Skeletal muscle cell (primary cell): ENCODE data around the gene LRPAP1.
"Not testable (repeated sequence)": the region's sequence is repeated elsewhere in the genome, so short reads cannot be mapped to it uniquely, and the experiment has no call there.

ENCODE experiments used
- DNase-seq: peaks from one replicate; pipeline ENCODE4 v3.0.0-alpha.2; 2010; ENCODE audit warnings: low read depth
- H3K4me3 ChIP-seq: 2 replicates; pipeline ENCODE4 v1.5.1; 2011; ENCODE audit warnings: low read depth, mild to moderate bottlenecking, control low read depth, low read length, moderate library complexity

Gene LRPAP1

GRCh38 chr4:3538906-3539305, 6.7 kb upstream of the LRPAP1 start:
- DNase-seq, H3K4me3 ChIP-seq: not testable (repeated sequence)

DNA sequence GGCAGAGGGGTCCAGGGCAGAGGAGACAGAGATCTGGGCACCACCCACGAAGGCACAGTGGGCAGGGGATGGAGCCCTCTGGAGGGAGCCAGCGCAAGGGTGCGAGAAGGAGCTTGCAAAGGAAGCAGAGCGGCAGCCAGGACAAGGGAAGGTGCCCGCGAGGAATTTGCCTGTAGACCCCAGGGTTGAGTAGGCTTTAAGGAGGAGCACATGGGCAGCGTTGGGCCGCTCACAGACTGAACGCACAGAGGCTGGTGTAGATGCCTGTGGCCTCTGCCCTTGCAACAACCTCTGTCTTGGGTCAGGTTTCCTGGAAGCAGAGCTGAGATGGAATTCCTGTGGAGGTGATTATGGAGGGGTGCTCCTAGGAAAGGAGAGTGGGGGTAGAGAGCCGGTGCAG, 3.6 kb upstream of the LRPAP1 start:
- H3K4me3 ChIP-seq, DNase-seq: not testable (repeated sequence)

- DNase-seq, result no peak
- H3K4me3 ChIP-seq, result no peak overlapping the region
Observed at GRCh38 chr4:3533423-3533820, 1.2 kb upstream of the LRPAP1 start.

- peak overlapping the region; percentile 85 for H3K4me3 ChIP-seq
- no peak for DNase-seq
Observed at GRCh38 chr4:3532751-3533422, 665 bp upstream of the LRPAP1 start.

GRCh38 chr4:3531318-3531878, 824 bp downstream of the LRPAP1 start:
- peak overlapping the region; percentile 85 for H3K4me3 ChIP-seq
- no peak for DNase-seq

DNA sequence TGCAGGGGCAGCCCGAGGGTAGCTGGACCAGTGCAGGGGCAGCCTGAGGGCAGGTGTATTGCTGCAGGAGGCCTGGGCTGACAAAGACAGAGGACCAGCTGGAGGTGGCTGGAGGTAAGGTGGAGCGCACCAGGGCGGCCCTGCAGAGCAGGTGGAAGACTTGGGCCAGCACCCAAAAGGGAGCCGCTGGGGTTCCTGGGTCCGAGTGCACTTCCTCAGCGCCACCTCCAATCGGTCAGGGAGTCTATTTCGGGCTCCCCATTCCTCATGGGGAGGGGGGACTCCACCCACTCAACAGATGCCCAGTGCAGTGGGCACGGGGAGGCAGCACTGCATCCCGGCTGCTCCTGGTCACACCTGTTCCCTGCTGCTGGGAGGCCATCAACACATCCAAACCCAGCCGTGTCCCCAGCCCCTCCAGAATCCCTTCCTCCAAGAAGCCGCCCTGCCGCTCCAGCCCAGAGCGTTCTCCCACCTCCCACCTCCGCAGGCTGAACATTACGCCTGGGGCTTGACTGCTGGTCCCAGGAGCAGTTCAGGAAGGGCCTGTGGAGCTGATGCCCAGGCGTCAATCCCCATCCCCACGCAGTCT, 1.5 kb downstream of the LRPAP1 start:
- H3K4me3 ChIP-seq, result peak overlapping the region; percentile 85
- DNase-seq, result no peak

DNA sequence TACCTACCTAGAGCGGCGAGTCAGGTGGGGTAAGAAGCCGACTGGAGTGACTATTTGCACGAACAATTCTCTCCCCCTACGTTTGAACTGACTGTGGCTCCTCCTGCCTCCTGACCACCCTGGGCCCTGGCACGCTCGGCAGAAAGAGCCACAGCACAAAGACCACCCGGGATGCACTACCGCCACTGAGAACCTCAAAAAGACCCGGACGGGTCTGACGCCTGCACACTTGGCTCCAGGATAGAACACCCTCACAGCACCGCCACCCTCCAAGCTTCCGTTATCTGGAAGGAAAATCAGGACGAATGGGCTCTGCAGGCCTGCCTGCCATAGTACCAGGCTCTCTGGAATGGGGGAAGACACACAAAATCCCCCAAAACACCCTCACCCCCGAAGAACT, 2.2 kb downstream of the LRPAP1 start:
- H3K4me3 ChIP-seq, result no peak overlapping the region
- no peak for DNase-seq

DNA sequence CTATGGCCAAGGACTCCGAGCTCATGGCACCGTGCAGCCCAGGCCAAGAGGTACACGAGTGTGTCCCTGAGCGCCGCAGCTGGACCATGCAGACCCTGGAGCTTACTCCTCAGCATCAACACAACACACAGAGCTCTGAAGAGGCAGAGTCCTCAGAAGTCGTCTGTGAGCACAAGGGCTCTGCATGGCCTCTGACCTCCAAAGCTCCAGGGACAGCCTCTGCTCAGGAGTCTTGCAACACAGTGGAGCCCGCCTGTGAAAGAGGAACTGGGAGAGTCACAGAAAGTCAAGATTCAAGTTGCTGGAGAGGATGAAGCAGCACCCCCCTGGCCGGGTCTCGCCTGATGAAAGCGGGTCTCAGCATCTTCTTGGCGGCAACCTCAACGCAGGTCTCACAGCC, 2.9 kb downstream of the LRPAP1 start:
- no peak overlapping the region for H3K4me3 ChIP-seq
- DNase-seq, result no peak

DNA sequence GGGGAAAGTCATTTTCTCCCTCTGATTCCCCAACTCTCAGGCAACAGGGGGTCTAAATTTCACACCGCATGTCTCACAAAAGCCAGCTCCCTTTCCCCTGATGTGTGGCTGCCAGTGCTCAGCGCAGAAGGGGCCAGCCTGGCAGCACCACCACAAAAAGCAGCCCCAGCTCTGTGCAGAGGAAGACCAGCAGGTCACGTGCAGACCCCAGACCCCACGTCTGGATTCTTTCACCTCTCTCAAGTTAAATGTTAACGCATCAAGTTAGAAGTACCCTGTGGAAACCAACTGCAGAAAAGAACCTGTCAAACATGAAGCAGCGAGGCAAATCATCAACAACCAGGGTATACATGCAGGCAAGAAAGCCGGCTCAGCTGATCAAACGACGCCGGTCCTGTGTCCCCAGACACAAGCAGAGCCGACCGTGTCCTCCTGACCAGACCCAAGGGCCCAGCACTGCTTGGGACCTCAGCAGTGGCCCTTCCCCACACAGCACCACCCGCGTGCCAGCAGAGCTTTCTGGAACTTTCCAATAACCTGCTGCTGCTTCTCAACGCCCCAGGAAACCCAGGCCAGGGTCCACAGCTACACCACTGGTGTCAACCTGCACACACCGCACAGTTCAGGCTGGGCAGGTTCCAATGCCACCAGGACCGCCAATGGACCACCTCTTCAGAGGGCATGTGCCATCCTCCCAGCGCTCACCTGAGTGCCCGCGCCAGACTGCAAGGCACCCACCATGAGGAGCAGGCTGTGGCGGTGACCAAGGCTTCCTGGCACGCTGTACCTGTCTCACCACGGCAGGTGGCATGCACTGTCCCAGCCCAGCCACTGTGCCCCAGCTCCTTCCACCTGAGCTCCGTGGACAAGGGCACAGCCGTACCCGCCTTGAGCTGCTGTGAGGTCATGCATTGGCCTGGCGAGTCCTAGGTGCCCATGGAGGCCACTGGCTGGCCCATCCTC, 4.0 kb downstream of the LRPAP1 start:
- no peak overlapping the region for H3K4me3 ChIP-seq
- DNase-seq, result no peak

DNA sequence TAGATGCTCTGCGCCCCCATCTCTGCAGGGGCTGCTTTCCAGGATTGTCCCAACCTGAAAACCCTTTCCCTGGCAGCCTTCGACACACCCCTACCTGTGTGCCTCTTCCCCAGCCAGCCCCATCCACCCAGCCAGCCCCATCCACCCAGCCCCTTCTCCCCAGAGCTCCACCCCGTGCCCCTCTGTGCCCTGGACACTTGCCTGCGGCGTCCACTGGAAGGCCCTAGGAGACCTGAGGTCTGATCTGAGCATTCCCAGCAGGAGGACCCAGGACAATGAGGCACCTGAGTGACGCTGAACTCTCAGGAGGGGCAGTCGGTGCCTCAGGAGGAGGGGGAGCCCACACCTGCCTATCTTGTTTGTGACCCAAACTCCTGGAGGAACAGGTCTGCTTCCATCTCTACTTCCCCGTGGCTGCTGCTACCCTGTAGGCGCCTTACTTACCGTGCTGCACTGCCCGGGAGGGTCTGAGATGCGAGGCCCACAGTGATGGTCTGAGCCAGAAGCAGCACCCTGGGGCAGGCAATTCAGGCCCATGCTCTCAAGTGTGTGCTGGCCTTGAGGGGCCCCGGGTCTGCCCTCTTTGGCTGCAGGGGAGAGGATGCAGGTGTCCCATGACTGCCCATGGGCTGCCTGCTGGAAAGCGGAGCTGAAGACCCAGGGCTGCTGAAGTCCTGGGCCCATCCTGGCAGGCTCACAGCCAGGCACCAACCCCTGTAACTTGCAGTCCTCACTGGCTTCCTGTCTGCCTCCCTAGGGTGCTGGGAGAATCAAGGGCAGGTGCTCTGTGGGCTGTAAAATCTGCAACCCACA, 4.9 kb downstream of the LRPAP1 start:
- no peak for DNase-seq
- no peak overlapping the region for H3K4me3 ChIP-seq

DNA sequence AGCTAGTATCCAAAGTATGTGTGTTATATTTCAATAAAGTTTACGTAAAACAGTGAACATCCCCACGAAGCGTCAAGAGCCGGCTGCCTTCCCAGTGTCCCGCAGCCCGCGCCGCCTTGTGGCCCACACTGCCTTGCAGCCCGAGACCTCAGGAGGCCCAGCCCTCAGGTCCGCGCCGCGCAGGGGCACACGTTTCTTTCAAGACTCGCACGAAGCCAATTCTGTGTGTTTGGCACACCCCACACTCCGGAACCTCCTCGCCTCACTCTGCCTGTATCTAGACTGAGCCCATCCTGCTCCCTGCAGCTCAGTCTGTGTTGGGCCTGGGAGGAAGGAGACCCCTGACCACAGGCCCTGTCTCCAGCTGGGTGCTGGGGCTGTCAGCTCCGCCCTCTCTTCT, 5.8 kb downstream of the LRPAP1 start:
- DNase-seq, result no peak
- no peak overlapping the region for H3K4me3 ChIP-seq

DNA sequence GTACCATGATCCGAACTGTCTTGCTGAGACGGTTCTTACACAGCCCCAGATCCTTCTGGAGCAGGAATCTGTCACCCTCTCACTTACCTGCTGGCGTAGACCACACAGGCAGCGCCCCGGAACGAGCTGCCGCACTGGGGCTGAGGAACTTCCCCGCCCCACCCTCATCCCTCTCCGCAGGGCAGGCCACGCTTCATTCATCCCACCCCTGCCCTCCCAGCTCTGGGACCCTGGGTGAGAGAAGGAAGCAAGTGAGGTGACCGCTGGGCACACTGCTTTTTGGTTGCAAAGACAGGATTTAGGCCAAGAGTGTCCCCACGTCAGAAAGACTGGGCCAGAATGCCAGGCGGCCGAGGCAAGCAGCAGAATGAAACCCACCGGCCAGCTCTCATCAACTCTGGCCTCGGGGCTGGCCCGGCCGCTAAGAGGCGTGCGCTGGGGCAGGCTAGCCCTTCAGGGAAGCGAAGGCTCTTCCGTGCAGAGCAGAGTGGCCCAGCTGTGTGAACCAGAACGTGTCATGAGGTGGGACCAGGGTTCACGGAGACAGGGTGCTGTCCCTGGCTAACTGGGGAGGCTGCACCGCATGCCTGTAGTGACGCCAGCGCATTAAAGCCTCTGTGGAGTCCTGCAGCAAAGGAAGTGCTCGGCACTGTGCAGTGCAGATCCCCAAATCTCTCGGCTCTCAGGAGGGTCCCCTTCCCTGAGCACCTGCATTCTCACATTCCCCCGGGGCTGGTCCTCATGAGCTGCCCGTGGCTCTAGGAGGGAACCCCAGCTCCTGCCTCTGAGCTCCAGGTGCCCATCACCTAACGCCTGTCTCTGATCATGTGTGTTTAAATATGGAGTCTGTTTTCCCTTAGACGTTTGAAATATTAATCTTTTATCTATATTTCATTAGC, 6.4 kb downstream of the LRPAP1 start:
- no peak overlapping the region for H3K4me3 ChIP-seq
- no peak for DNase-seq

DNA sequence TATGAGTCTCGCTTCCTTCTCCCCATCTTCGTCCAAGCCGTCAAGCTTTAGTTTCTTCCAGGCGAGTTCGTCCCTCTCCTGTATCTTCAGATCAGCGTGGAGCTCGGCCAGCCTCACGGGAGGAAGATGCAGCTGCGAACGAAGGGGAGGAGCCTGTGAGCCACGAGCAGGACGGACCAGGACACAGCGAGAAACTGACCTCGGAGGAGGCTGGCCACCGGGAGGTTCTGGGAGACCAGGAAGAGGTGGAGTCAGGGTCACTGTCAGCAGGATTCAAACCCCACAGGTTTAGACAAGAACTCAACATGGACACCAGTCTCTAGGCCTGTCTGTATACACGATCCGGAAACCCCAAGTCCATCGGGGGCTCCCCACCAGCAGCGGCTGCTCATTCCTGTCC, 7.3 kb downstream of the LRPAP1 start:
- no peak for DNase-seq
- no peak overlapping the region for H3K4me3 ChIP-seq

DNA sequence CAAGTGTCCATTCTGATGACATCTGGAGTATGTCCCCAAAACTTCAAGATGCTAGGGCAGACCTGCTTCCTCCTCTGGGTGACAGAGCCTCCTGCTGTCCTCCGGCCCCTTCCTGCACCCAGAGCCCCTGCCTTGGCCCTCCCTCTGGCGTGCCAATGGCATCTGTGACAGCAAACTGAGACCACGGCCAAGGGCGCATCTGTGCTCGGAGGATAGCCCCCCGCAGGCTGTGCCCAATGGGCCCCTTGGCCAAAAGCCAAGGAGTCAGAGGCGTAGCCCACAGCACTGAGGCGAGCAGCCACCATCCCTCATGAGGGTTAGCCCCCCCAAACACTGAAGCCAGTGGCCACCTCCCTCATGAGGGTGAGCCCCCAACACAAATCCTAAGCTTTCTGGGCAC, 7.9 kb downstream of the LRPAP1 start:
- H3K4me3 ChIP-seq, result no peak overlapping the region

GRCh38 chr4:3523628-3524221, 8.5 kb downstream of the LRPAP1 start:
- no peak for DNase-seq
- no peak overlapping the region for H3K4me3 ChIP-seq

More for the DNA sequence above, 7.9 kb downstream of the LRPAP1 start:
- DNase-seq, result no peak

GRCh38 chr4:3523146-3523627, 9.0 kb downstream of the LRPAP1 start:
- no peak for DNase-seq
- H3K4me3 ChIP-seq, result no peak overlapping the region

DNA sequence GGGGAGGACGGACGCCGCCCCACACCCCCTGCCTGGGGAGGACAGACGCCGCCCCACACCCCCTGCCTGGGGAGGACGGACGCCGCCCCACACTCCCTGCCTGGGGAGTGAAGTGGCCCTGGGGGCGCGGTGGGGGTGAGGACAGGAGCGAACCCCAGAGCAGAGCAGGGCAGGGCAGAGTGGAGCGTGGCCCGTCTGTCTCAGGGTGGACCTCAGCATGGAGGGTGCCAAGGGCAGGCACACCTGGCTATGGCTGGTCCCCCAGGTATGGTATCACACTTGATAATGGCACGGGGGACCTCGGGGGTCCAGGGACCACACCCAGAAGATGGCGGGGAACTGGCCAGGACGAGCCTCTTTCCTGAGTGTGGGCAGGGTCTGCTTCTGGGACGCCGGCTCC, 9.6 kb downstream of the LRPAP1 start:
- no peak overlapping the region for H3K4me3 ChIP-seq
- DNase-seq, result no peak

DNA sequence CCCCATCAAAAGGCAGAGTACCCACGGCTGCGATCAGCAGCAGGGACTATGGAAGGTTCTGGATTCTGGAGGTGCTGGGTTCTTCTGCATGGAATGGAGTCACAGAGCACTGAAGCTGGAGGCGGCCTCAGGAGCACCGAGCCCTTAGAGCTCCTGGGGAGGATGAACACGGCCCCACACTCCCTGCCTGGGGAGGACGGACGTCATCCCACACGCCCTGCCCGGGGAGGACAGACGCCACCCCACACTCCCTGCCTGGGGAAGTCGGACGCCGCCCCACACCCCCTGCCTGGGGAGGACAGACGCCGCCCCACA, 9.9 kb downstream of the LRPAP1 start:
- no peak overlapping the region for H3K4me3 ChIP-seq
- DNase-seq, result no peak
